MCF 10A (cell line): ENCODE data around the gene GPC6. TPM values are rescaled to one million over a fixed set of nuclear protein-coding genes. Genes with fewer than 3 reads are reported as not detected.

ENCODE experiments used
- BruUV-seq: library from RNA; stranded (reverse); fragments of 400-500 nt; replicated peaks from 2 replicates; lab custom pipeline; 2021; lab: Mats Ljungman, UMichigan
- CTCF ChIA-PET: fragments of 300-600 bp; sonication (Branson Sonifier 250); formaldehyde crosslinking; extraction: SDS; loops from one replicate; lab custom pipeline; 2021; ENCODE audit warnings: antibody characterized with exemption, inconsistent platforms; lab: Yijun Ruan, JAX
- POLR2A ChIA-PET: fragments of 300-600, 350-650 bp; sonication (Branson Sonifier 250); formaldehyde crosslinking; extraction: SDS; loops from one replicate; lab custom pipeline; 2020; ENCODE audit warnings: antibody characterized with exemption, inconsistent platforms; lab: Yijun Ruan, JAX
- DNase-seq: peaks from one replicate; pipeline ENCODE4 v3.0.0-alpha.2; 2018; ENCODE audit not compliant: unreplicated experiment
- H3K27ac Mint-ChIP-seq: one replicate; pipeline ENCODE4 v1.8.0; 2022; ENCODE audit warnings: mild to moderate bottlenecking, low read depth, mixed read lengths; ENCODE audit not compliant: unreplicated experiment
- H3K27me3 Mint-ChIP-seq: one replicate; pipeline ENCODE4 v1.8.0; 2022; ENCODE audit warnings: mixed read lengths; ENCODE audit not compliant: insufficient read depth, unreplicated experiment
- H3K36me3 Mint-ChIP-seq: one replicate; pipeline ENCODE4 v1.8.0; 2022; ENCODE audit warnings: mild to moderate bottlenecking, moderate library complexity, mixed read lengths; ENCODE audit not compliant: insufficient read depth, unreplicated experiment
- H3K4me1 Mint-ChIP-seq: one replicate; pipeline ENCODE4 v1.8.0; 2022; ENCODE audit warnings: mixed read lengths; ENCODE audit not compliant: insufficient read depth, unreplicated experiment
- H3K4me3 Mint-ChIP-seq: one replicate; pipeline ENCODE4 v1.8.0; 2022; ENCODE audit warnings: mild to moderate bottlenecking, moderate library complexity, mixed read lengths; ENCODE audit not compliant: unreplicated experiment
- H3K9me3 Mint-ChIP-seq: one replicate; pipeline ENCODE4 v1.8.0; 2022; ENCODE audit warnings: mixed read lengths; ENCODE audit not compliant: unreplicated experiment
- CTCF ChIP-seq: fragments of 200-600 bp; IDR thresholded peaks from one replicate; pipeline ENCODE4 v1.8.0; 2022; ENCODE audit warnings: antibody characterized with exemption, mild to moderate bottlenecking; ENCODE audit not compliant: unreplicated experiment
- intact Hi-C: fragments of 100-400 bp; cut with micrococcal nuclease; formaldehyde crosslinking; loops from 2 replicates; pipeline ENCODE4 v1.14.1; 2022
- total RNA-seq: library from RNA; stranded (reverse); gene quantifications from 2 replicates; pipeline ENCODE4 v1.2.3, GENCODE V29; 2022

GPC6 gene
- total RNA-seq, 1 experiment from 2014 or later, result 8.4 TPM

GRCh38 chr13:94182185-94182761, 955.7 kb downstream of the GPC6 start:
- Mint-ChIP-seq H3K36me3 (peaks cover 9% of the 10 kb centered on the region), H3K4me3 (no peak overlapping the region), H3K4me1 (peaks cover 7% of the 10 kb centered on the region), H3K27me3 (no peaks in the 10 kb centered on the region), H3K27ac (no peak overlapping the region), H3K9me3 (no peaks in the 10 kb centered on the region)
- intact Hi-C loops, result no loop called here
- ChIA-PET CTCF (interaction anchor here (0.6 kb wide), 1 partner anchor 352 kb away, joined by 3 read pairs; no protein-coding TSS in a partner anchor), POLR2A (interaction anchor here (0.7 kb wide), 1 partner anchor 478 kb away, joined by 3 read pairs; no protein-coding TSS in a partner anchor)
- no peak for DNase-seq
- BruUV-seq, result no TSS peak
- no peak for TF ChIP-seq CTCF

GRCh38 chr13:94186470-94186869, 959.9 kb downstream of the GPC6 start:
- Mint-ChIP-seq H3K36me3 (peaks cover 9% of the 10 kb centered on the region), H3K9me3 (no peaks in the 10 kb centered on the region), H3K27ac (no peak overlapping the region), H3K4me1 (peaks cover 6% of the 10 kb centered on the region), H3K27me3 (no peaks in the 10 kb centered on the region), H3K4me3 (no peak overlapping the region)
- intact Hi-C loops, result no loop called here
- POLR2A ChIA-PET, result no interaction called here
- BruUV-seq, result no TSS peak
- no peak for DNase-seq
- CTCF ChIA-PET, result interaction anchor here (1.2 kb wide), 1 partner anchor 19 kb away, joined by 3 read pairs; no protein-coding TSS in a partner anchor
- no peak for TF ChIP-seq CTCF

- H3K4me1 Mint-ChIP-seq, result peaks cover 11% of the 10 kb centered on the region
- H3K27me3 Mint-ChIP-seq, result no peaks in the 10 kb centered on the region
- H3K9me3 Mint-ChIP-seq, result no peaks in the 10 kb centered on the region
- no peak overlapping the region for H3K4me3 Mint-ChIP-seq
- BruUV-seq, result no TSS peak
- no peak for TF ChIP-seq CTCF
- intact Hi-C loops, result no loop called here
- POLR2A ChIA-PET, result interaction anchor here (1.0 kb wide), 1 partner anchor 31 kb away, joined by 4 read pairs; no protein-coding TSS in a partner anchor
- no peak for DNase-seq
- peaks cover 9% of the 10 kb centered on the region for H3K36me3 Mint-ChIP-seq
- peak overlapping the region; percentile 24 for H3K27ac Mint-ChIP-seq
- CTCF ChIA-PET, result no interaction called here
These were observed 961.7 kb downstream of the GPC6 start for GRCh38 chr13:94188201-94188854.

DNA sequence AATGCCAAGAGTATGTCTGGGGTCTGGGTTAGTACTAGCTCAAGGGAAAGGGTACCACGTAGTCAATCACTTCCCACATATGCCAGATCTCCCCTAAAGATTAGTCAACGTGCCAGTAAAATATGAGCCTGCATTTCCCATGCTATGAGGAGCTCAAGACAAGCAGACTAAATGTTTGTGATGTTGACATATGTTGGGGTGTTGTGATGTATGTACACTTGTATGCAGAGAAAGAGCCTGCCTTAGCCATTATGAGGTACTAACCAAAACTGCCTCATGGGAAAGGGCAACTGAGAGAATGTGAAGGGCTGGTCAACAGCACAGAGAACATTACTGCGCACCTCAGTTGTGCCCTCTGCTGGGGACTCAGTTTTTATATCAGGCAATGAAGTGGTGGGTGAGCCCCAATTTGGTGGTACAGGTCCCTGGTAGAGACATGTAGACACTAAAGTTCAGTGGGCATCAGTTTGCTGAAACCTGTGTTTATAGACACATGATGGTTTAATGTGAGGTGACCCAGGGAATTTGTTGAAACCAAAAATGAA, 965.9 kb downstream of the GPC6 start:
- peaks cover 20% of the 10 kb centered on the region for H3K4me1 Mint-ChIP-seq
- no peak overlapping the region for H3K4me3 Mint-ChIP-seq
- H3K36me3 Mint-ChIP-seq, result no peaks in the 10 kb centered on the region
- peak; percentile 50 for DNase-seq
- H3K27ac Mint-ChIP-seq, result peak overlapping the region; percentile 47
- ChIA-PET POLR2A (interaction anchor here (0.6 to 1.0 kb wide), 3 partner anchors 12 to 964 kb away, joined by 3 read pairs; no protein-coding TSS in a partner anchor), CTCF (interaction anchor here (0.6 to 3.3 kb wide), 22 partner anchors 8 to 1069 kb away, joined by 3 to 16 read pairs (median 4); partner anchors contain the start of gene GPC6)
- peak; percentile 47 for TF ChIP-seq CTCF
- BruUV-seq, result no TSS peak
- no peaks in the 10 kb centered on the region for H3K9me3 Mint-ChIP-seq
- intact Hi-C loops, result loop anchor here (1.0 to 10.0 kb wide), 4 partner anchors 152 to 1298 kb away; no protein-coding TSS in a partner anchor
- H3K27me3 Mint-ChIP-seq, result no peaks in the 10 kb centered on the region
